Tibial nerve (tissue), 4 donors: ENCODE measurements around the gene BLVRB. TPM values are rescaled to one million over a fixed set of nuclear protein-coding genes. Genes with fewer than 3 reads are reported as not detected.
"Not testable (repeated sequence)": the region's sequence is repeated elsewhere in the genome, so short reads cannot be mapped to it uniquely, and the experiment has no call there.

ENCODE experiments used
- DNase-seq, 2 donors: peaks; one replicate each; pipeline ENCODE4 v3.0.0-alpha.2; 2019; ENCODE audit warnings: low spot score in 2 of 2
- H3K27ac ChIP-seq, 4 donors: fragments of 200-600 bp; sonication (generic) in 3 of 4; one replicate each; pipeline ENCODE4 v1.5.1; 2017 to 2019; ENCODE audit warnings: mild to moderate bottlenecking in 1 of 4
- H3K27me3 ChIP-seq, 2 donors: fragments of 200-600 bp; sonication (generic) in 1 of 2; one replicate each; pipeline versions ENCODE4 v1.5.1 to v1.6.0; 2017 to 2019
- H3K36me3 ChIP-seq, 3 donors: fragments of 200-600 bp; sonication (generic); one replicate each; pipeline ENCODE4 v1.5.1; 2018 to 2019
- H3K4me1 ChIP-seq, 4 donors: fragments of 200-600 bp; sonication (generic) in 3 of 4; one replicate each; pipeline ENCODE4 v1.5.1; 2017 to 2019
- H3K4me3 ChIP-seq, 4 donors: fragments of 200-600 bp; sonication (generic) in 3 of 4; one replicate each; pipeline ENCODE4 v1.5.1; 2017 to 2019; ENCODE audit warnings: mild to moderate bottlenecking in 1 of 4, moderate library complexity in 1 of 4
- H3K9me3 ChIP-seq, 4 donors: fragments of 200-600 bp; sonication (generic) in 3 of 4; one replicate each; pipeline ENCODE4 v1.5.1; 2017 to 2019
- CTCF ChIP-seq, 5 experiments: fragments of 200-600 bp in 3 of 5; fragments of 450-650 bp in 2 of 5; sonication (generic) in 3 of 5; IDR thresholded peaks; one replicate each; pipeline ENCODE4 v1.5.1; 2016 to 2019; ENCODE audit warnings: antibody characterized with exemption in 5 of 5, mild to moderate bottlenecking in 3 of 5, moderate library complexity in 2 of 5
- EP300 ChIP-seq, 2 donors: sonication (generic); formaldehyde crosslinking; IDR thresholded peaks; one replicate each; pipeline ENCODE4 v1.6.1; 2017; ENCODE audit warnings: antibody characterized with exemption in 2 of 2, mild to moderate bottlenecking in 1 of 2
- POLR2A ChIP-seq, 2 donors: fragments of 450-650 bp; IDR thresholded peaks; one replicate each; pipeline ENCODE4 v1.6.1; 2017; ENCODE audit warnings: antibody characterized with exemption in 2 of 2, mild to moderate bottlenecking in 2 of 2, moderate library complexity in 2 of 2
- WGBS, 2 donors: methylation state at CpG; one replicate each; pipeline ENCODE4 v1.1.5; 2018; 5-methylcytosine and 5-hydroxymethylcytosine counted together
- total RNA-seq, 4 donors: library from RNA; depleted of rRNA; stranded (reverse); fragments of >200 nt; gene quantifications; one replicate each; pipeline ENCODE4 v1.1.0, GENCODE V29; 2016

Gene BLVRB
- total RNA-seq, 4 donors from 2014 or later, result 219 to 299 (median 244) TPM

DNA sequence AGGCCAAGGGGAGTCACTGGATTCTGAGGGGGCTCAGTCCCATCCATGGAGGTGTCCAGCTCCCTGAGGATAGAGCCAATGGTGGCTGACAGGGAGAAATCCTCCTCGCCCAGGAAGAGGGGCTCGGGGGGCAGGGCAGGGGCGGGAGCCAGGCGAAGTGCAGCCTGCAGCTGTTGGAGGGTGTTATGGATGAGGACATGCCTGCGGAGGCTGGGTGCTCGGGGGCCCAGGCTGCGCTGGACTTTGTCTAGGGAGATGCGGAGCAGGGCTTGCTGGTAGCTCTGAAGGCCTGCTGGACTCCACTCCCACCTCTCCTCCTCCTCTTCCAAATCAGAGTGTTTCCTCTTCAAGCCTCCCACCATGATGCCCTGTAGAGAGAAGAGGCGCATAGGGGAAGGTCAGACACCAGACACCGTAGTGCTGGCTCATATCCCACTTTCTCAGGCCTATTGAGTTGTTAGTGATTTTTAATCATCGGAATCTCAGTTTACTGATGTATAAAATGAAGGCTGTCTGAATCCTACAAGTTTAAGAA, 23.8 kb downstream of the BLVRB start:
- 74 to 78% methylated on average over 11 of the region's 11 CpGs for WGBS, 2 donors
- no peak overlapping the region for H3K4me3 ChIP-seq

DNA sequence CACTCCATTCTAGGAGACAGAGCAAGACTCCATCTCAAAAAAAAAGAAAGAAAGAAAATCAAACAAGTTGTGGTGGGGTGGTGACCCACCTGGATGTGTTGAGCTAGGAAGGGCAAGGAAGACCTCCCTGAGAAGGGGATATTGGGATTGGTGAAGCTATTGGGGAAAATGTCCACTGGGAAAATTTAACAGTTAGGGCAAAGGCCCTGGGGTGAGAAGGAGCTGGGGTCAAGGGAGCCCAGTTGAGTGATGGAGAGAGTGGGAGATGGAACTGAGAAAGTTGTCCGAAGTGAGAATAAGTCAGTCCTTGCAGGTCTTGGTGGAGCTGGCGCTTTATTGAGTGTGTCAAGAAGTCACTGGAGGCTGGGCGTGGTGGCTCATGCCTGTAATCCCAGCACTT, 27.3 kb downstream of the BLVRB start:
- no peak for DNase-seq
- 94 to 99% methylated on average over 3 of the region's 3 CpGs for WGBS, 2 donors
- TF ChIP-seq EP300 (IDR thresholded peaks at IDR 0.05), result no peak
- no peak for TF ChIP-seq POLR2A (IDR thresholded peaks at IDR 0.05)
- no peak for TF ChIP-seq CTCF (IDR thresholded peaks at IDR 0.05)
- Histone ChIP-seq H3K9me3 (no peaks in the 10 kb centered on the region), H3K4me1 (peaks cover 0 to 35% (median 11%) of the 10 kb centered on the region in 4 donors), H3K27me3 (no peaks in the 10 kb centered on the region), H3K36me3 (peaks cover 0 to 22% (median 0%) of the 10 kb centered on the region in 3 donors), H3K4me3 (no peak overlapping the region), H3K27ac (no peak overlapping the region)

More for the DNA sequence above, 23.8 kb downstream of the BLVRB start:
- H3K4me1 ChIP-seq, result peaks cover 0 to 34% (median 9%) of the 10 kb centered on the region in 4 donors
- no peak for DNase-seq
- TF ChIP-seq EP300 (IDR thresholded peaks at IDR 0.05), result no peak
- peak overlapping the region; percentile 88 to 100 (median 99) for H3K27ac ChIP-seq
- H3K27me3 ChIP-seq, result no peaks in the 10 kb centered on the region
- H3K9me3 ChIP-seq, result no peaks in the 10 kb centered on the region
- peaks cover 0 to 23% (median 0%) of the 10 kb centered on the region in 3 donors for H3K36me3 ChIP-seq

GRCh38 chr19:40433391-40434216, 31.9 kb downstream of the BLVRB start:
- Histone ChIP-seq H3K4me3 (peak overlapping the region; percentile 35 to 60 (median 48)), H3K27ac (peak overlapping the region; percentile 92 to 98 (median 96)), H3K27me3 (no peaks in the 10 kb centered on the region), H3K9me3 (no peaks in the 10 kb centered on the region), H3K36me3 (no peaks in the 10 kb centered on the region), H3K4me1 (peaks cover 0 to 33% (median 16%) of the 10 kb centered on the region in 4 donors)
- peak; percentile 77 to 78 for DNase-seq
- TF ChIP-seq EP300 (IDR thresholded peaks at IDR 0.05) (peak in 1 of 2 donors; percentile 93), CTCF (IDR thresholded peaks at IDR 0.05) (peak in 1 of 5 experiments; percentile 12), POLR2A (IDR thresholded peaks at IDR 0.05) (peak; percentile 18 to 66)
- 1% methylated on average over 26 to 34 of the region's 50 CpGs for whole genome bisulfite sequencing, 2 donors

GRCh38 chr19:40432760-40433159, 32.8 kb downstream of the BLVRB start:
- H3K4me3 ChIP-seq, result peak overlapping the region; percentile 35 to 60 (median 48)

GRCh38 chr19:40431698-40432097, 33.8 kb downstream of the BLVRB start:
- TF ChIP-seq POLR2A (IDR thresholded peaks at IDR 0.05) (no peak), EP300 (IDR thresholded peaks at IDR 0.05) (no peak), CTCF (IDR thresholded peaks at IDR 0.05) (no peak)
- H3K27ac ChIP-seq, result peak overlapping the region in 2 of 4 donors; percentile 92 to 96
- H3K4me3 ChIP-seq, result no peak overlapping the region
- H3K27me3 ChIP-seq, result no peaks in the 10 kb centered on the region
- DNase-seq, result no peak
- no peaks in the 10 kb centered on the region for H3K36me3 ChIP-seq
- H3K4me1 ChIP-seq, result peaks cover 0 to 36% (median 17%) of the 10 kb centered on the region in 4 donors
- WGBS, 2 donors, result 85 to 90% methylated on average over 3 of the region's 3 CpGs
- H3K9me3 ChIP-seq, result no peaks in the 10 kb centered on the region

More at GRCh38 chr19:40432760-40433159, 32.8 kb downstream of the BLVRB start:
- H3K9me3 ChIP-seq, H3K27me3 ChIP-seq, DNase-seq, H3K36me3 ChIP-seq: not testable (repeated sequence)
- H3K4me1 ChIP-seq, result peaks cover 0 to 33% (median 16%) of the 10 kb centered on the region in 4 donors
- H3K27ac ChIP-seq, result peak overlapping the region; percentile 92 to 98 (median 96)
- 28 to 29% methylated on average over 7 of the region's 7 CpGs for WGBS, 2 donors

DNA sequence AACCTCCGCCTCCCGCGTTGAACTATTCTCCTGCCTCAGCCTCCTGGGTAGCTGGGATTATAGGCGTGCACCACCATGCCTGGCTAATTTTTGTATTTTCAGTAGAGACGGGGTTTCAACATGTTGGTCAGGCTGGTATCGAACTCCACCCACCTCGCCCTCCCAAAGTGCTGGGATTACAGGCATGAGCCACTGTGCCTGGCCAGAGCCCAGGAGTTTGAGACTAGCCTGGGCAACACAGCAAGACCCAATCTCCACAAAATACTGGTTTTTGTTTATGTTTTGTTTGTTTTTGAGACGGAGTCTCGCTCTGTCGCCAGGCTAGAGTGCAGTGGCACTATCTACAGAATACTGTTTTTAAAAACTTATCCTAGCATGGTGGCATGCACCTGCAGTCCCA, 35.3 kb downstream of the BLVRB start:
- 96% methylated on average over 10 of the region's 10 CpGs for WGBS, 2 donors
- H3K9me3 ChIP-seq, H3K27me3 ChIP-seq, H3K36me3 ChIP-seq, H3K4me3 ChIP-seq, DNase-seq, H3K27ac ChIP-seq: not testable (repeated sequence)
- H3K4me1 ChIP-seq, result peaks cover 0 to 41% (median 22%) of the 10 kb centered on the region in 4 donors

DNA sequence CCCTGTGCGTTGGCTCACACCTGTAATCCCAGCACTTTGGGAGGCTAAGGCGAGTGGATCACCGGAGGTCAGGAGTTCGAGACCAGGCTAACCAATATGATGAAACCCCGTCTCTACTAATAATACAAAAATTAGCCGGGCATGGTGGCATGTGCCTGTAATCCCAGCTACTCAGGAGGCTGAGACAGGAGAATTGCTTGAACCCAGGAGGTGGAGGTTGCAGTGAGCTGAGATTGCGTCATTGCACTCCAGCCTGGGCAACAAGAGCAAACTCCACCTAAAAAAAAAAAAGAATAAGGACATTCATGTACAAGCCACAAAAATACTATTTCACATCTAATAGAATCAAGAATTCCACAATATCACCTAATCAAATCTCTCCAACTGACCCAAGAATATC, 37.3 kb downstream of the BLVRB start:
- H3K4me1 ChIP-seq, result peaks cover 0 to 44% (median 34%) of the 10 kb centered on the region in 4 donors
- WGBS, 2 donors, result 89 to 90% methylated on average over 7 of the region's 7 CpGs
- H3K27ac ChIP-seq, DNase-seq, H3K4me3 ChIP-seq, H3K27me3 ChIP-seq, H3K36me3 ChIP-seq, H3K9me3 ChIP-seq: not testable (repeated sequence)
